NCI-H526 treated with DMSO at 0.1 percent for 48 hours (cell line): ENCODE results near the gene FNDC10.
"Not testable (repeated sequence)": the region's sequence is repeated elsewhere in the genome, so short reads cannot be mapped to it uniquely, and the experiment has no call there.

Experiments used
- DNase-seq: peaks from one replicate; lab custom pipeline; 2025; lab: John Stamatoyannopoulos, UW

FNDC10 gene

GRCh38 chr1:1599030-1599934, 653 bp downstream of the FNDC10 start:
- DNase-seq, result no peak

GRCh38 chr1:1598720-1599029, 1.3 kb downstream of the FNDC10 start:
- no peak for DNase-seq

- no peak for DNase-seq
Observed at GRCh38 chr1:1598051-1598719, 1.8 kb downstream of the FNDC10 start.

GRCh38 chr1:1597275-1597930, 2.5 kb downstream of the FNDC10 start:
- no peak for DNase-seq

- no peak for DNase-seq
Observed at GRCh38 chr1:1596493-1597274, 3.3 kb downstream of the FNDC10 start.

GRCh38 chr1:1595341-1595740, 4.6 kb downstream of the FNDC10 start:
- not testable (repeated sequence) for DNase-seq

GRCh38 chr1:1594602-1595260, 5.2 kb downstream of the FNDC10 start:
- DNase-seq, result no peak

GRCh38 chr1:1593834-1594601, 5.9 kb downstream of the FNDC10 start:
- DNase-seq, result no peak

- DNase-seq, result no peak
Observed at GRCh38 chr1:1591452-1591851, 8.5 kb downstream of the FNDC10 start.

GRCh38 chr1:1583347-1584010, 16.5 kb downstream of the FNDC10 start:
- no peak for DNase-seq

- DNase-seq, result no peak
Observed at GRCh38 chr1:1582585-1583346, 17.2 kb downstream of the FNDC10 start.

GRCh38 chr1:1578371-1578940, 21.5 kb downstream of the FNDC10 start:
- no peak for DNase-seq

- no peak for DNase-seq
Observed at GRCh38 chr1:1577367-1578011, 22.4 kb downstream of the FNDC10 start.

GRCh38 chr1:1574721-1575537, 25.0 kb downstream of the FNDC10 start, which contains the start of gene SSU72:
Gene SSU72 (minus strand): TSS chr1:1574863. CDS start chr1:1574557, 306 bp downstream.
- peak; percentile 79 for DNase-seq

- DNase-seq, result peak; percentile 39
Observed at GRCh38 chr1:1573843-1574720, 25.9 kb downstream of the FNDC10 start.

- no peak for DNase-seq
Observed at GRCh38 chr1:1569341-1569740, 30.6 kb downstream of the FNDC10 start.

- DNase-seq, result no peak
Observed at GRCh38 chr1:1567891-1568291, 32.0 kb downstream of the FNDC10 start.
